Nephron (organoid): ENCODE data around the gene CD93.

ENCODE experiments used
- H3K27ac Mint-ChIP-seq, 3 experiments: 2 replicates each; pipeline ENCODE4 v1.8.0; 2020; ENCODE audit warnings: mixed read lengths in 3 of 3, mild to moderate bottlenecking in 2 of 3, moderate library complexity in 1 of 3
- H3K27me3 Mint-ChIP-seq: 2 replicates; pipeline ENCODE4 v1.8.0; 2021; ENCODE audit warnings: low read depth, mild to moderate bottlenecking, moderate library complexity, mixed read lengths
- H3K36me3 Mint-ChIP-seq: 2 replicates; pipeline ENCODE4 v1.8.0; 2020; ENCODE audit warnings: low read depth, mixed read lengths
- H3K4me1 Mint-ChIP-seq: 2 replicates; pipeline ENCODE4 v1.8.0; 2020; ENCODE audit warnings: mixed read lengths
- H3K4me3 Mint-ChIP-seq, 3 experiments: 2 replicates each; pipeline ENCODE4 v1.8.0; 2020; ENCODE audit warnings: mild to moderate bottlenecking in 3 of 3, mixed read lengths in 3 of 3, moderate library complexity in 2 of 3
- H3K9me3 Mint-ChIP-seq: 2 replicates; pipeline ENCODE4 v1.8.0; 2020; ENCODE audit warnings: mixed read lengths
- TF ChIP-seq, protein P1 (sequence below), 3 experiments: fragments of 200-600 bp; sonication (generic); IDR thresholded peaks; one replicate each; pipeline ENCODE4 v1.5.0; 2021; ENCODE audit warnings: antibody characterized with exemption in 3 of 3; ENCODE audit not compliant: unreplicated experiment in 3 of 3

The CD93 gene

DNA sequence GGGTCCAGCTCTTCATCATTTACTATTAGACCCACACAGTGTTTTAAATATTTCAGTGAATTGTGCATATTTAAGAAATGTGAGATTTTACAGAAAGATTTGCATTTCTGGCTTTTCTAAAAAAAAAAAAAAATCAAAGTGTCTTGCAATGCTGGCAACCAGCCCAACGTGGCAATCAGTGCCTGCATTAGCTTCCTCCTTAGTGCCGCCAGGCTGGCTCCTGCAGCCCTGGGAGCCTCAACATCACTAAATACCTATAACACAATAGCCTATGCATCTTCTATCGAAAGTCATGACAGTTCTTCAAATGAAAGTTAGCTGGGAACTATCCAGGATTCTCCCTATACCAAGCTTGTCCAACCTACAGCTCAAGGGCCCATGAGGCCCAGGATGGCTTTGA, 9.4 kb upstream of the CD93 start:
- TF ChIP-seq, protein P1, sequence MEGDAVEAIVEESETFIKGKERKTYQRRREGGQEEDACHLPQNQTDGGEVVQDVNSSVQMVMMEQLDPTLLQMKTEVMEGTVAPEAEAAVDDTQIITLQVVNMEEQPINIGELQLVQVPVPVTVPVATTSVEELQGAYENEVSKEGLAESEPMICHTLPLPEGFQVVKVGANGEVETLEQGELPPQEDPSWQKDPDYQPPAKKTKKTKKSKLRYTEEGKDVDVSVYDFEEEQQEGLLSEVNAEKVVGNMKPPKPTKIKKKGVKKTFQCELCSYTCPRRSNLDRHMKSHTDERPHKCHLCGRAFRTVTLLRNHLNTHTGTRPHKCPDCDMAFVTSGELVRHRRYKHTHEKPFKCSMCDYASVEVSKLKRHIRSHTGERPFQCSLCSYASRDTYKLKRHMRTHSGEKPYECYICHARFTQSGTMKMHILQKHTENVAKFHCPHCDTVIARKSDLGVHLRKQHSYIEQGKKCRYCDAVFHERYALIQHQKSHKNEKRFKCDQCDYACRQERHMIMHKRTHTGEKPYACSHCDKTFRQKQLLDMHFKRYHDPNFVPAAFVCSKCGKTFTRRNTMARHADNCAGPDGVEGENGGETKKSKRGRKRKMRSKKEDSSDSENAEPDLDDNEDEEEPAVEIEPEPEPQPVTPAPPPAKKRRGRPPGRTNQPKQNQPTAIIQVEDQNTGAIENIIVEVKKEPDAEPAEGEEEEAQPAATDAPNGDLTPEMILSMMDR (IDR thresholded peaks at IDR 0.05; ENCODE audit: unreplicated experiment in 3 of 3): no peak
- no peaks in the 10 kb centered on the region for H3K36me3 Mint-ChIP-seq
- H3K27me3 Mint-ChIP-seq: peaks cover 55% of the 10 kb centered on the region
- no peaks in the 10 kb centered on the region for H3K9me3 Mint-ChIP-seq
- no peak overlapping the region for H3K27ac Mint-ChIP-seq
- peaks cover 12% of the 10 kb centered on the region for H3K4me1 Mint-ChIP-seq
- H3K4me3 Mint-ChIP-seq: no peak overlapping the region

DNA sequence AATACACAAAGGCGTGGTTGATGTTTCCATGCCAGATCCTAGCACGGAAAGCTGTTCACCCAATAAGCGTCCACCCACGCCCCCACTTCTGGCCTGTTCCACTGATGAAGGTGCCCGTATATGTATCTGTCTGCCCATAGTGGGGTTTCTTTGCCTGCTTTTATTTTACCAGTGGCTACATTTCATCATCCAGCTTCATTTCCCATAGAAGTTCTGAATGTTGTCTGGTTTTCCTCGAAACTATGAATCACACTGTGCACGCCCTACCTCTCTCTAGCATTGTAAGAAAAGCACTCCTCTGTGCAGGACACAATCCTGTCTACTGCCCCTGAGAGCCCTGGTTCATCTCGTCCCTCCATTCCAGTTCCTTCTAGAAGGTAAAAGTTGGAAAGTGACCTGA, 8.8 kb upstream of the CD93 start:
- Mint-ChIP-seq H3K4me1 (peaks cover 17% of the 10 kb centered on the region), H3K9me3 (no peaks in the 10 kb centered on the region), H3K27me3 (peaks cover 61% of the 10 kb centered on the region), H3K27ac (no peak overlapping the region), H3K36me3 (no peaks in the 10 kb centered on the region), H3K4me3 (no peak overlapping the region)
- TF ChIP-seq, protein P1 (IDR thresholded peaks at IDR 0.05; ENCODE audit: unreplicated experiment in 3 of 3): no peak

DNA sequence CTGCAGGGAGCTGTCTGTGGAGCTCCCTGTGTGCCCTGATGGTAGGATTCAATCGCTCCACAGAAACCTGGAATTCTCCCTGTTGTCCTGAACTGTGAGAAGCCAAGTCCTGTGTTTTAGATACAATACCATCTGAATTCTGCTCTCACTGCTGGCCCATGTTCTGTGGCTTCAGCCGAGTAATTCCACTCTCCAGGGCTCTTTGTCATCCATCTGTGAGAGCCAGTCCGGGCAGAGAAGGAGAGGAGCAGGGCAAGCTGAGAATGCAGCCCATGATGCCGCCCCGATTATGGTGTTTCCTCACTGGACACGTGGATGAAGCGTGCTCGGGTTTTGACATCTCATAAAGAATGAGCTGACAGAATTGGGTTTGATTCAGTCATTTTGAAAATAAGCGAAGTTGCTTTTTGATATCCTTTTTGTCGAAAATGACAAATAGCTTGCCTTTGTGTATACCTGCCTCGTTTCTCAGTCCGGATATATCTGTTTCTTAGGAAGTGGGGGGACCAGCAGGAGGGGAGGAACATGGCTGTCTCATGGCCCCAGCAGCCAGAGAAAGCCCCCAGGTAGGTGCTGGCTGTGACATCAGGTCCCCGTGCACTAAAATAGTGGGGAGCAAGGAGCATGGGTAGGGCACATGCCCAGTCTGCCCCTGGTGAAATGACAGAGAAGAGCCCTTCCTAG, 8.2 kb upstream of the CD93 start:
- TF ChIP-seq, protein P1 (IDR thresholded peaks at IDR 0.05; ENCODE audit: unreplicated experiment in 3 of 3): no peak
- H3K36me3 Mint-ChIP-seq: no peaks in the 10 kb centered on the region
- H3K4me1 Mint-ChIP-seq: peaks cover 17% of the 10 kb centered on the region
- H3K9me3 Mint-ChIP-seq: no peaks in the 10 kb centered on the region
- H3K27me3 Mint-ChIP-seq: peaks cover 61% of the 10 kb centered on the region
- no peak overlapping the region for H3K4me3 Mint-ChIP-seq
- no peak overlapping the region for H3K27ac Mint-ChIP-seq

DNA sequence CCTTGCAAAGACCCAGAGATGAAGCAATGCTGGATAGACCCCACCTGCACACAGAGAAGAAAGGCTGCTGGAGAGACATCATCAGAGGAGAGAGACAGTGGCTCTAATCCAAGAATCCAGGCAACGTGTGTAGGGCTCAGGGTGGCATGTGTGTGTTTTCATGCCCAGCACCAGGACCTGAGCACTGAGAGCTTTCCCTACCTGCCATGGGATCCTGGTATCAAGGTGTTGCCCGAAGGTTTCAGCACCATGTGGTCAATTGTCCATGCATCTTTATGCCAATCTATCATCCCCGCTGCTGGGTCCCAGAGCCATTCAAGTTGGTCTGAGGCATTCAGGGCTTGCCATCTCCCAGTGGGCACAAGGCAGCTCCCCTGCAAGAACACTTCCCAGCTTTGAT, 7.5 kb upstream of the CD93 start:
- H3K36me3 Mint-ChIP-seq: no peaks in the 10 kb centered on the region
- TF ChIP-seq, protein P1 (IDR thresholded peaks at IDR 0.05; ENCODE audit: unreplicated experiment in 3 of 3): no peak
- no peaks in the 10 kb centered on the region for H3K9me3 Mint-ChIP-seq
- peaks cover 58% of the 10 kb centered on the region for H3K27me3 Mint-ChIP-seq
- no peak overlapping the region for H3K27ac Mint-ChIP-seq
- H3K4me1 Mint-ChIP-seq: peaks cover 17% of the 10 kb centered on the region
- H3K4me3 Mint-ChIP-seq: no peak overlapping the region

DNA sequence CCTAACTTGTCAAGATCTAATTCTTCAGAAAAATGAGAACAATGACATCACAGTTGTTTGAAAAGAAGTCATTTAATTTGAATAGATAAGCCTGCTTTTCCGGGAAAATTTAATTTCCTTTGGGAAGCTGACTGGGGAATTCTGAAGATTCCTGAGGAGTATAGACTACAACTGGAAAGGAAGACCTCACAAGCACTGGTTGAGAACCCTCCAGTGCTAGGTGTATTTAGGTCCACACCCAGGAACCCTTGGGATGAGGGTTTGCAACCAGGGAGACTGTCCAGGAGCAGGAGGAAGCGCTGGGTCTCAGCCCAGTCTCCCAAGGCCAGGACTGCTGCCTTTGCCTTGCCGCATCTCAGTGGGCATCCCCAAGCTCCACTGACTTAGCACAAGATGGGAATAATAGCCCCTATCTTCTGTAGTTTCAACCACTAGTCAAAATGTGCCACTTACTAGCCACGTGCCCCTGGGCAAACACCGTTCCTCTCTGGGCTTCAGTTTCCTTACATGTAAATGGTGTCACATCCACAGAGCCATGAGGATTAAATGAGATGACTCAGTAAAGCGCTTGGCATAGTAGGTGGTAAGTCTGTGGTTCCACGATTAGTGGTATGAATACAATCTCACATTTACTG, 6.9 kb upstream of the CD93 start:
- Mint-ChIP-seq H3K4me3 (no peak overlapping the region), H3K27me3 (peaks cover 56% of the 10 kb centered on the region), H3K36me3 (no peaks in the 10 kb centered on the region), H3K4me1 (peaks cover 17% of the 10 kb centered on the region), H3K9me3 (no peaks in the 10 kb centered on the region), H3K27ac (no peak overlapping the region)
- TF ChIP-seq, protein P1 (IDR thresholded peaks at IDR 0.05; ENCODE audit: unreplicated experiment in 3 of 3): no peak

DNA sequence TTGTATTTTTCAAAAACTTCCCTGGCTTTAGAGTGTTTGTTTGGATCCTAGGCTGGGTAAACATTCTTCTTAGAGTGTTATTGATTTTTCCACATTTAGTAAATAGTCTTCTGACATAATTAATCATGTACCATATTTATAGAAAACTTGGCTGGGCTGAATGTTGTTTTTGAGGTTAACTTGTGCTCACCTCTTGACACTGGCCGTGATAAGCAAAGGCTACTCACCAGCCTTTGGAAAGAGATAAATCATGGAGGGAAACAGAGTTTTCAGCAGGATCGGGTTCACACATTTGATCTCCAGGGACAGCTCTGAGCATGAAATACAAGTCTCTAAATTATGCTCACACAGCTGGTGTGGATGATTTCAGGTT, 6.2 kb upstream of the CD93 start:
- Mint-ChIP-seq H3K27me3 (peaks cover 53% of the 10 kb centered on the region), H3K4me3 (no peak overlapping the region), H3K4me1 (peaks cover 17% of the 10 kb centered on the region), H3K9me3 (no peaks in the 10 kb centered on the region), H3K27ac (peak overlapping the region in 2 of 3 experiments; percentile 2 to 46), H3K36me3 (no peaks in the 10 kb centered on the region)
- TF ChIP-seq, protein P1 (IDR thresholded peaks at IDR 0.05; ENCODE audit: unreplicated experiment in 3 of 3): no peak
